Measurements from ENCODE around the gene TMPRSS12. TPM values are rescaled to one million over a fixed set of nuclear protein-coding genes. Genes with fewer than 3 reads are reported as not detected.
"Not testable (repeated sequence)": the region's sequence is repeated elsewhere in the genome, so short reads cannot be mapped to it uniquely, and the experiment has no call there.

The TMPRSS12 gene
- total RNA-seq, 6 experiments from 2014 or later = not detected

DNA sequence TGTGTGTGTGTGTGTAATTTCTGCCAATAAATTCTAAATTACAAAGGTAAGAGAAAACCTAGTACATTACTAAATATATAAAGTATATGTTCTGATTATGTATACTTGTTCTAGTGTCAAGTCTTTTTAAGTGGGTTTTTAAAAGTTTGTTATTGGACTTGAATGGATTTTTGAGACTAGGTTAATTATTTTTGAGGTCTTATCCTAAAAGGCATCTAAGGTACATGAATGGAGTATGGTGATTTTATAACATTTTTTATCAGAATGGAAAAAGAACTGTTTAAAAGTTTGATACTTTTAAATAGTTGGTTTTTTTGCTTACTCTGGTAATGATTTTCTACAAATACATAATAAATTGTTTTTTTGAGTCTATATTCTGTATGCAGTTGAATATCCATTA lies 22.5 kb upstream of the TMPRSS12 start:
- H3K4me3 Mint-ChIP-seq = no peak overlapping the region
- H3K4me1 Mint-ChIP-seq (ENCODE audit: low read depth) = peaks cover 5% of the 10 kb centered on the region
- H3K9me3 Mint-ChIP-seq = no peaks in the 10 kb centered on the region
- H3K36me3 Mint-ChIP-seq (ENCODE audit: low read depth) = peaks cover 15% of the 10 kb centered on the region
- no peaks in the 10 kb centered on the region; the same call in none of the 2 replicates for H3K27me3 Mint-ChIP-seq (ENCODE audit: insufficient read depth)
- no peak overlapping the region for H3K27ac Mint-ChIP-seq
- no peak for DNase-seq
- TF ChIP-seq, protein P1, sequence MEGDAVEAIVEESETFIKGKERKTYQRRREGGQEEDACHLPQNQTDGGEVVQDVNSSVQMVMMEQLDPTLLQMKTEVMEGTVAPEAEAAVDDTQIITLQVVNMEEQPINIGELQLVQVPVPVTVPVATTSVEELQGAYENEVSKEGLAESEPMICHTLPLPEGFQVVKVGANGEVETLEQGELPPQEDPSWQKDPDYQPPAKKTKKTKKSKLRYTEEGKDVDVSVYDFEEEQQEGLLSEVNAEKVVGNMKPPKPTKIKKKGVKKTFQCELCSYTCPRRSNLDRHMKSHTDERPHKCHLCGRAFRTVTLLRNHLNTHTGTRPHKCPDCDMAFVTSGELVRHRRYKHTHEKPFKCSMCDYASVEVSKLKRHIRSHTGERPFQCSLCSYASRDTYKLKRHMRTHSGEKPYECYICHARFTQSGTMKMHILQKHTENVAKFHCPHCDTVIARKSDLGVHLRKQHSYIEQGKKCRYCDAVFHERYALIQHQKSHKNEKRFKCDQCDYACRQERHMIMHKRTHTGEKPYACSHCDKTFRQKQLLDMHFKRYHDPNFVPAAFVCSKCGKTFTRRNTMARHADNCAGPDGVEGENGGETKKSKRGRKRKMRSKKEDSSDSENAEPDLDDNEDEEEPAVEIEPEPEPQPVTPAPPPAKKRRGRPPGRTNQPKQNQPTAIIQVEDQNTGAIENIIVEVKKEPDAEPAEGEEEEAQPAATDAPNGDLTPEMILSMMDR (IDR thresholded peaks at IDR 0.05) = no peak

DNA sequence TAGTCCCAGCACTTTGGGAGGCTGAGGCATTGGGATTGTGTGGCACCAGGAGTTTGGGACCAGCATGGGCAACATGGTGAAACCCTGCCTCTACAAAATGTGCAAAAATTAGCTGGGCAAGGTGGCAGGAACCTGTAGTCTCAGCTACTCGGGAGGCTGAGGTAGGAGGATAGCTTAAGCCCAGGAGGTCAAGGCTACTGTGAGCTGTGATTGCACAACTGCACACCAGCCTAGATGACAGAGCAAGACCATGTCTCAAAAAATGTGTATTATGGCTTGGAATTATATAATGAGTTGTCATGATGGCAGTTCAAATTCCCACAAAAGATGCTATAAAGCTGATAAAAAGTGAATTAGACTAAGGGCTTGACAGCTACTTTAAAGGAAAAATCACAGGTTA lies 20.6 kb upstream of the TMPRSS12 start:
- no peak for DNase-seq
- TF ChIP-seq, protein P1 (IDR thresholded peaks at IDR 0.05) = no peak
- Mint-ChIP-seq H3K27ac (no peak overlapping the region; the same call in 1 of the 2 replicates), H3K36me3 (ENCODE audit: low read depth) (peaks cover 5% of the 10 kb centered on the region; the same call in 1 of the 2 replicates), H3K27me3 (ENCODE audit: insufficient read depth) (no peaks in the 10 kb centered on the region; the same call in 1 of the 2 replicates), H3K9me3 (no peaks in the 10 kb centered on the region), H3K4me3 (no peak overlapping the region), H3K4me1 (ENCODE audit: low read depth) (peaks cover 11% of the 10 kb centered on the region)

DNA sequence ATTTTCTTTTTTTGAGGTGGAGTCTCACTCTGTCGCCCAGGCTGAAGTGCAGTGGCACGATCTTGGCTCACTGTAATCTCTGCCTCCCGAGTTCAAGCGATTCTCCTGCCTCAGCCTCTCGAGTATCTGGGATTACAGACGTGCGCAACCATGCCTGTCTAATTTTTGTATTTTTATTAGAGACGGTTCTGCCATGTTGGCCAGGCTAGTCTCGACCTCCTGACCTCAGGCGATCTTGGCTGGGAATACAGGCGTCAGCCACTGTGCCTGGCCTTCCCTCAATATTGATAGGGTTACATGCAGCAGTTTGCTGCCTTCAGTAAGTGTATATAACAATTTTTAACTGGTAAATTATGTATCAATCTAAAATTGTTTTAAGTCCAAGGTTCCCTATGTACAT lies 19.0 kb upstream of the TMPRSS12 start:
- not testable (repeated sequence) for H3K9me3 Mint-ChIP-seq; H3K27ac Mint-ChIP-seq; DNase-seq; H3K4me3 Mint-ChIP-seq; H3K27me3 Mint-ChIP-seq (ENCODE audit: insufficient read depth); H3K36me3 Mint-ChIP-seq (ENCODE audit: low read depth)
- peaks cover 11% of the 10 kb centered on the region for H3K4me1 Mint-ChIP-seq (ENCODE audit: low read depth)

DNA sequence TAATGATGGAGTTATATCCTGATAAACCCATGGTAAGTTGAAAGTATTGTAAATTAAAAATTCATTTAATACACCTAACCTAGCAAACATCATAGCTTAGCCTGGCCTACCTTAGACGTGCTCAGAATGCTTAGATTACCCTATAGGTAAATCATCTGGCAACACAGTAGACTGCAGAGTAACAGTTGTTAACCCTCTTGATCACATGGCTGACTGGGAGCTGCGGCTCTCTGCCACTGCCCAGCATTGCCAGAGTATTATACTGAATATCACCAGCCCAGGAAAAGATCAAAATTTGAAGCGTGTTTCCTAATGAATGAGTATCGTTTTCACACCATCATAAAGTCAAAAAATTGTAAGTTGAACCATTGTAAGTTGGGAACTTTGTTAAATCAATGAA lies 17.8 kb upstream of the TMPRSS12 start:
- Mint-ChIP-seq H3K36me3 (ENCODE audit: low read depth) (no peaks in the 10 kb centered on the region), H3K9me3 (no peaks in the 10 kb centered on the region), H3K4me1 (ENCODE audit: low read depth) (peaks cover 11% of the 10 kb centered on the region), H3K27ac (peak overlapping the region; percentile 74), H3K4me3 (no peak overlapping the region), H3K27me3 (ENCODE audit: insufficient read depth) (no peaks in the 10 kb centered on the region; the same call in 1 of the 2 replicates)
- no peak for DNase-seq
- TF ChIP-seq, protein P1 (IDR thresholded peaks at IDR 0.05) = no peak

DNA sequence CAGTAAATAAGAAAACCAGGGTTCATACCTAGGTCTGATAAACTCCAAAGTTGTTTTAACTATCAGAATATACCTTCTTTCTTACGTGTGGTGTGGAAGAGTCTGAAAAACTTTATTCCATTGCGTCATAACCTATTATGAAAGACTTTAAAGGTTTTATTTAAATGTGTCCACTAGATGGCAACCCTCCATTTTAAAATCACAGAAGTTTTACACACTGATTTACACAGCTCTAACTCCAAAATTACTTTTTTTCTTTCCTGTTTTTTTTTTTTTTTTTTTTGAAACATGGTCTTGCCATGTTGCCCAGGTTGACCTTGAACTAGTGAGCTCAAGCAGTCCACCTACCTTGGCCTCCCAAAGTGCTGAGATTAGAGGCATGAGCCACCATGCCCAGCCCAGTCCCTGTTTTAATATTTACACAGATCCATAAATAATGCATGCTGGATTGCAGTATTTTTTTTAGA lies 17.3 kb upstream of the TMPRSS12 start:
- Mint-ChIP-seq H3K4me1 (ENCODE audit: low read depth) (peaks cover 11% of the 10 kb centered on the region), H3K27me3 (ENCODE audit: insufficient read depth) (no peaks in the 10 kb centered on the region; the same call in 1 of the 2 replicates), H3K27ac (peak overlapping the region; percentile 74), H3K4me3 (no peak overlapping the region), H3K36me3 (ENCODE audit: low read depth) (no peaks in the 10 kb centered on the region), H3K9me3 (no peaks in the 10 kb centered on the region)
- DNase-seq = peak; percentile 64
- TF ChIP-seq, protein P1 (IDR thresholded peaks at IDR 0.05) = peak; percentile 84

DNA sequence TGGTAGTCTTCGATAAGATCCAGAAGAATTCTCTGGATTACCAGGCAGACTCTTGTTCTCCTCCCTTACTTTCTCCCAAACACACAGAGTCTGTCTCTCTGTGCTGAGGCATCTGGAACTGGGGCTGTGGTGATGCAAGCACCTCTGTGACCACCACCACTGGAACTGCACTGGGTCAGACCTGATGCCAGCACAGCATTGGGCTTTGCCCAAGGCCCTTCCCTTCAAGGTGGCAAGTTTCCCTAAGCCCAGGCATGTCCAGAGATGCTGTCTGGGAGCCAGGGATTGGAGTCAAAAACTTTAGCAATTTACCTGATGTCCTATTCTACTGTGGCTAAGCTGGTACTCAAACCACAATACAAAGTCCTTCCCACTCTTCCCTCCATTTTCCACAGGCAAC lies 14.6 kb upstream of the TMPRSS12 start:
- Mint-ChIP-seq H3K9me3 (peaks cover 10% of the 10 kb centered on the region), H3K27me3 (ENCODE audit: insufficient read depth) (no peaks in the 10 kb centered on the region; the same call in 1 of the 2 replicates), H3K4me1 (ENCODE audit: low read depth) (peaks cover 11% of the 10 kb centered on the region), H3K27ac (no peak overlapping the region), H3K4me3 (no peak overlapping the region), H3K36me3 (ENCODE audit: low read depth) (peaks cover 1% of the 10 kb centered on the region)
- TF ChIP-seq, protein P1 (IDR thresholded peaks at IDR 0.05) = no peak
- DNase-seq = no peak

Data from HFFc6 (cell line).